ENCODE measurements around the gene LCN10. TPM values are rescaled to one million over a fixed set of nuclear protein-coding genes. Genes with fewer than 3 reads are reported as not detected.
A peak's percentile ranks its signal among the peaks of the same experiment; 100 is the strongest.

The LCN10 gene
- total RNA-seq, 2 donors from 2014 or later, result 0.11 to 3.3 TPM

DNA sequence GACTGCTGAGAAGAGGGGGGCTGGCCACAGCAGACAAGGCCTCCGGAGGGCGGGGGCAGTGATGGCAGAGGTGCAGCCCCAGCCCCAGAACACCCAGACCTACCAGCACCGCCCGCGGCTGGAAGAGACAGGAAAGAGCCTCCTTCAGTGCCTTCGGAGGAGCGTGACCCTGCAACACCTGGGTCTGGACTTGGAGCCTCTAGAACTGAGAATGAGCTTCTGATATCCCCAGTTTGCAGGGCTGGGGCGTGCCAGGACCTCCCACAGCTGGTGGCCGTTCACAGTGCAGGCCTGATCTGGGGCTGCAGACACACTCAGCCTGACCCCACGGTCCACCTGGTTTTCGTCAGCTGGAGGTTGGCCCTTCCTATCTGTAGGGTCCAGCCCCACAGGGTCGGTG lies 9.1 kb downstream of the LCN10 start:
- H3K9ac ChIP-seq (ENCODE audit: low read depth in 2 of 2, low read length in 2 of 2), result no peak overlapping the region
- H3K4me3 ChIP-seq, result no peak overlapping the region
- no peaks in the 10 kb centered on the region for H3K9me3 ChIP-seq
- H3K36me3 ChIP-seq, result no peaks in the 10 kb centered on the region
- intact Hi-C loops (cut with DNase I), result no loop called here
- TF ChIP-seq, protein P1, sequence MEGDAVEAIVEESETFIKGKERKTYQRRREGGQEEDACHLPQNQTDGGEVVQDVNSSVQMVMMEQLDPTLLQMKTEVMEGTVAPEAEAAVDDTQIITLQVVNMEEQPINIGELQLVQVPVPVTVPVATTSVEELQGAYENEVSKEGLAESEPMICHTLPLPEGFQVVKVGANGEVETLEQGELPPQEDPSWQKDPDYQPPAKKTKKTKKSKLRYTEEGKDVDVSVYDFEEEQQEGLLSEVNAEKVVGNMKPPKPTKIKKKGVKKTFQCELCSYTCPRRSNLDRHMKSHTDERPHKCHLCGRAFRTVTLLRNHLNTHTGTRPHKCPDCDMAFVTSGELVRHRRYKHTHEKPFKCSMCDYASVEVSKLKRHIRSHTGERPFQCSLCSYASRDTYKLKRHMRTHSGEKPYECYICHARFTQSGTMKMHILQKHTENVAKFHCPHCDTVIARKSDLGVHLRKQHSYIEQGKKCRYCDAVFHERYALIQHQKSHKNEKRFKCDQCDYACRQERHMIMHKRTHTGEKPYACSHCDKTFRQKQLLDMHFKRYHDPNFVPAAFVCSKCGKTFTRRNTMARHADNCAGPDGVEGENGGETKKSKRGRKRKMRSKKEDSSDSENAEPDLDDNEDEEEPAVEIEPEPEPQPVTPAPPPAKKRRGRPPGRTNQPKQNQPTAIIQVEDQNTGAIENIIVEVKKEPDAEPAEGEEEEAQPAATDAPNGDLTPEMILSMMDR (IDR thresholded peaks at IDR 0.05), result no peak
- H3K27me3 ChIP-seq, result no peaks in the 10 kb centered on the region
- no peak for DNase-seq
- H3K27ac ChIP-seq, result no peak overlapping the region
- no peaks in the 10 kb centered on the region for H3K4me1 ChIP-seq

DNA sequence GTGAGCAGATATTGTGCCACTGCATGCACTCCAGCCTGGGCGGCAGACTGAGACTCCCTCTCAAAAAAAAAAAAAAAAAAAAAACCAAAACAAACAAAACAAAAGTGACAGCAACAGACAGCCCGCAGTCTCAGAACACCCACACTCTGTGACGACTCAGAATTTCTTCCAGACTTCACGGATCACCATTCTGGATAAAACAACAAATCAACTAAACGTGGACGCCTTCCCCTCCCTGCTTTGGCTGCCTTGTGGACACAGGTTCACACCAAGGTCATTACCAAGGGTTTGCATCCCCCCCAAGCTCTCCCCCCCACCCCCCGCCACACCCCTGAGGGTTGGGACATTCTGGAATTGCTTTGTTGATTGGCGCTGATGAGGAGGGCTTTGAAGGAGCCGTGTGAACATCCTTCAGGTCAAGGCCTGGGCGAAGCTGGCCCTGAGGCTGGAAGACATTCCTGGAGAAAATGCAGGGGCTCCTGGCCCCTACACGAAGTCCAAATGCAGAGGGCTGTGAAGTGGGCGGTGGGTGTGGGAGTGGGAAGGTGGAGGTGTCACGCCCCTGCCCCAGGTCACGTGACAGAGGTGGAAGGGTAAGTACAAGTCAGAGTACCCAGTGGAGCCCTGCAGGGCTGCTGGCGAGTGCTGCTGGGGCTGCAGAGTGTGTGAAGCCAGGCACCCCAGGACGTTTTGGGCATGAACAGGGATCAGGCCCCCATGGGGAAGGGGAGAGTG lies 10.1 kb downstream of the LCN10 start:
- H3K27ac ChIP-seq, result no peak overlapping the region
- H3K27me3 ChIP-seq, result no peaks in the 10 kb centered on the region
- H3K36me3 ChIP-seq, result no peaks in the 10 kb centered on the region
- TF ChIP-seq, protein P1 (IDR thresholded peaks at IDR 0.05), result no peak
- DNase-seq, result no peak
- no peaks in the 10 kb centered on the region for H3K4me1 ChIP-seq
- H3K4me3 ChIP-seq, result no peak overlapping the region
- intact Hi-C loops (cut with DNase I), result no loop called here
- H3K9me3 ChIP-seq, result no peaks in the 10 kb centered on the region
- no peak overlapping the region for H3K9ac ChIP-seq (ENCODE audit: low read depth in 2 of 2, low read length in 2 of 2)

DNA sequence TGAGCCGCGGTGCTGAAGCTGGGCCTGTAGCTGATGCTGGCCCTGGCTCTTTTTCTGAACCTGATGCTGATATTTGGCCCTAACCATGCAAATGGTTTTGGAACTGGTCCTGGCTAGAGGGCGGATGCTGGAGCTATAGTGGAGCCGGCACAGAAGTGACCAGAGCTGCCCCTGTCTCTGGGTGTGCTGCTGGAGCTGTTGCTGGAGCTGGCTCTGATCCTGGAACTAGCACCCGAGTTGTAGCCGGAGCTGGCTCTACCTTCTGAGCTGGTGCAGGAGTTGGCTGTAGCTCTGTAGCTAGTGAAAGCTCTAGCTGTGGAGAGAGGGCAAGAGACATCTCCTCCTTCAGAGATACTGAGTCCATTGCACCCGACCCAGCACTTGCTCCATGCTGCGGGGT lies 12.8 kb downstream of the LCN10 start:
- DNase-seq, result no peak
- no peaks in the 10 kb centered on the region for H3K9me3 ChIP-seq

DNA sequence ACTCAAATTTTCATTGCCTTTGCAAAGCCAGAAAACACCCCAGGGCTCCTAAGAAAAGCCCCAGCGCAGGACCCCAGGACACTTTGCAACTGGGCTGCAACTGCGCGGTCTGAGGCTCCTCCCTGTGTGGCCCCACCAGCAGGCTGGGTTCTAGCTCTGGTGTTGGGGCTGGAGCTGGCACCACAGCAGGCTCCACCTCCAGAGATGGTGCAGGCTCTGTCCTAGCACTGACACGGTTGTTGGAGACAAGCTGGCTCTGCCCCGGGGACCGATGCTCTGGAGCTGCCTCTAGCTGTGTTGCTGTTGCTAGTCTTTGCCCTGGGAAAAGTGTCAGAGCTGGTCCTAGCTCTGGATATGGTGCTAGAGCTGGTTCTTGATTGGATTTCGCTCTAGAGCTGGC lies 13.6 kb downstream of the LCN10 start:
- Histone ChIP-seq H3K9ac (ENCODE audit: low read depth in 2 of 2, low read length in 2 of 2) (peak overlapping the region; percentile 89 to 94), H3K36me3 (no peaks in the 10 kb centered on the region), H3K9me3 (no peaks in the 10 kb centered on the region), H3K4me1 (peaks cover 10% of the 10 kb centered on the region), H3K27ac (no peak overlapping the region), H3K4me3 (peak overlapping the region; percentile 90), H3K27me3 (no peaks in the 10 kb centered on the region)
- no peak for DNase-seq
- TF ChIP-seq, protein P1 (IDR thresholded peaks at IDR 0.05), result no peak
- intact Hi-C loops (cut with DNase I), result no loop called here

More for the DNA sequence above, 12.8 kb downstream of the LCN10 start:
- H3K9ac ChIP-seq (ENCODE audit: low read depth in 2 of 2, low read length in 2 of 2), result no peak overlapping the region
- H3K27ac ChIP-seq, result no peak overlapping the region
- peaks cover 10% of the 10 kb centered on the region for H3K4me1 ChIP-seq
- H3K4me3 ChIP-seq, result no peak overlapping the region
- TF ChIP-seq, protein P1 (IDR thresholded peaks at IDR 0.05), result no peak
- H3K27me3 ChIP-seq, result no peaks in the 10 kb centered on the region
- H3K36me3 ChIP-seq, result no peaks in the 10 kb centered on the region
- intact Hi-C loops (cut with DNase I), result no loop called here

DNA sequence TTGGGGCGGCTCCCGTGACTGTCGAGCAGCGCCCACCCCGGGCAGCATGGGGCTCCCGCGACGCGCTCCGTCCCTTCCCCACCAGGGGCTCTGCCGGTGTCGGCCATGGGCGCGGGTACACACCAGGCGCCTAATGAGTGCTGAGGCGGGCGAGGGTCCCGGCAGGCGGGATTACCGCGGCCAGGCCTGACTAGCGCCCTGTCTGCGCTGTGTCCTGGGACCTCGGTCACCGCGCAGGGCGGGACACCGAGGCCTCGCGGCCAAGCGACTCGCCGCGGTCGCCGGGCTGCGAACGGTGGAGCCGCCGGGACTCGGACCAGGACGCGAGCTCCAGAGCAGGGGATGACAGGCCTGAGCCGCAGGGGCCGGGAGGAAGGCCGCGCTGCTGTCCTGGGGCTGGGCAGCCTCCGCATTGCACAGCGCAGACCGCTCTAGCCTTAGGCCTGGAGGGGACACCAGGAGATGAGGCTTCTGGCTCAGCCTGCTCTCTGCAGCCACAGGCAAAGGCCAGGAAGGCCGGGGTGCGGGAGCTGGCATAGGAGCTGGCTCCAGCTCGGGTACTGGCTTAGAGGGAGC lies 14.1 kb downstream of the LCN10 start:
- H3K27ac ChIP-seq, result peak overlapping the region; percentile 46
- intact Hi-C loops (cut with DNase I), result no loop called here
- H3K9ac ChIP-seq (ENCODE audit: low read depth in 2 of 2, low read length in 2 of 2), result peak overlapping the region; percentile 89 to 94

More for the DNA sequence above, 14.1 kb downstream of the LCN10 start:
- DNase-seq, result no peak
- Histone ChIP-seq H3K4me3 (peak overlapping the region; percentile 90), H3K27me3 (no peaks in the 10 kb centered on the region), H3K9me3 (no peaks in the 10 kb centered on the region), H3K36me3 (peaks cover 5% of the 10 kb centered on the region), H3K4me1 (peaks cover 10% of the 10 kb centered on the region)
- TF ChIP-seq, protein P1 (IDR thresholded peaks at IDR 0.05), result no peak

Data from colonic mucosa (tissue), 4 donors.